Astrocyte (in vitro differentiated cells and primary cell): ENCODE data around the gene INVS. TPM values are rescaled to one million over a fixed set of nuclear protein-coding genes. Genes with fewer than 3 reads are reported as not detected.

Source experiments
- DNase-seq: peaks from one replicate; pipeline ENCODE4 v3.0.0-alpha.2; 2010; ENCODE audit warnings: low read depth
- FAIRE-seq: peaks from 2 replicates; lab custom pipeline; 2011; peaks lifted over from hg19 to GRCh38; lab: Jason Lieb, UNC
- H2AFZ ChIP-seq: 2 replicates; pipeline ENCODE4 v1.6.0; 2012; ENCODE audit warnings: low read depth, low read length, inconsistent platforms
- H3K27ac ChIP-seq: 2 replicates; pipeline ENCODE4 v1.5.1; 2011; ENCODE audit warnings: low read depth, low read length, inconsistent platforms
- H3K27me3 ChIP-seq: 2 replicates; pipeline ENCODE4 v1.6.0; 2011; ENCODE audit warnings: low read length, inconsistent platforms; ENCODE audit not compliant: insufficient read depth
- H3K36me3 ChIP-seq: 2 replicates; pipeline ENCODE4 v1.5.1; 2011; ENCODE audit warnings: low read length, inconsistent platforms; ENCODE audit not compliant: insufficient read depth
- H3K4me1 ChIP-seq: 2 replicates; pipeline ENCODE4 v1.5.1; 2011; ENCODE audit warnings: low read length, inconsistent platforms; ENCODE audit not compliant: insufficient read depth
- H3K4me2 ChIP-seq: 2 replicates; pipeline ENCODE4 v1.6.0; 2012; ENCODE audit warnings: low read length, inconsistent platforms
- H3K4me3 ChIP-seq: 2 replicates; pipeline ENCODE4 v1.5.1; 2011; ENCODE audit warnings: low read depth, mild to moderate bottlenecking, low read length, inconsistent platforms; ENCODE audit not compliant: insufficient read depth
- H3K79me2 ChIP-seq: 2 replicates; pipeline ENCODE4 v1.6.0; 2012; ENCODE audit warnings: mild to moderate bottlenecking, low read length, inconsistent platforms; ENCODE audit not compliant: insufficient read depth
- H3K9ac ChIP-seq: 2 replicates; pipeline ENCODE4 v1.6.0; 2012; ENCODE audit warnings: mild to moderate bottlenecking, low read length, inconsistent platforms
- H3K9me3 ChIP-seq: 2 replicates; pipeline ENCODE4 v1.5.1; 2012; ENCODE audit warnings: low read depth, mild to moderate bottlenecking, low read length, inconsistent platforms; ENCODE audit not compliant: insufficient read depth
- H4K20me1 ChIP-seq: 2 replicates; pipeline ENCODE4 v1.6.0; 2012; ENCODE audit warnings: low read length, inconsistent platforms; ENCODE audit not compliant: insufficient read depth
- H3K27ac Mint-ChIP-seq: one replicate; pipeline ENCODE4 v1.8.0; 2021; ENCODE audit warnings: mild to moderate bottlenecking, mixed read lengths; ENCODE audit not compliant: unreplicated experiment
- H3K27me3 Mint-ChIP-seq: one replicate; pipeline ENCODE4 v1.8.0; 2021; ENCODE audit warnings: low read depth, mixed read lengths; ENCODE audit not compliant: unreplicated experiment
- H3K36me3 Mint-ChIP-seq: one replicate; pipeline ENCODE4 v1.8.0; 2021; ENCODE audit warnings: low read depth, mixed read lengths; ENCODE audit not compliant: unreplicated experiment
- H3K4me1 Mint-ChIP-seq: one replicate; pipeline ENCODE4 v1.8.0; 2021; ENCODE audit warnings: low read depth, mixed read lengths; ENCODE audit not compliant: unreplicated experiment
- H3K4me3 Mint-ChIP-seq: one replicate; pipeline ENCODE4 v1.8.0; 2021; ENCODE audit warnings: mild to moderate bottlenecking, moderate library complexity, mixed read lengths; ENCODE audit not compliant: unreplicated experiment
- H3K9me3 Mint-ChIP-seq: one replicate; pipeline ENCODE4 v1.8.0; 2021; ENCODE audit warnings: mild to moderate bottlenecking, mixed read lengths; ENCODE audit not compliant: unreplicated experiment
- EZH2 ChIP-seq: IDR thresholded peaks from 2 replicates; pipeline ENCODE4 v1.6.1; 2012; ENCODE audit warnings: mild to moderate bottlenecking, low read length, inconsistent platforms; ENCODE audit not compliant: insufficient read depth
- total RNA-seq: library from RNA; stranded (reverse); gene quantifications from 2 replicates; pipeline ENCODE4 v1.2.1, GENCODE V29; 2021
- TF ChIP-seq, protein P1 (sequence below): IDR thresholded peaks from 2 replicates; pipeline ENCODE4 v1.5.1; 2011; ENCODE audit warnings: low read depth, mild to moderate bottlenecking, inconsistent platforms, low read length, moderate library complexity; ENCODE audit not compliant: insufficient read depth

The INVS gene
- total RNA-seq, 1 donor from 2014 or later, result 17.5 TPM

DNA sequence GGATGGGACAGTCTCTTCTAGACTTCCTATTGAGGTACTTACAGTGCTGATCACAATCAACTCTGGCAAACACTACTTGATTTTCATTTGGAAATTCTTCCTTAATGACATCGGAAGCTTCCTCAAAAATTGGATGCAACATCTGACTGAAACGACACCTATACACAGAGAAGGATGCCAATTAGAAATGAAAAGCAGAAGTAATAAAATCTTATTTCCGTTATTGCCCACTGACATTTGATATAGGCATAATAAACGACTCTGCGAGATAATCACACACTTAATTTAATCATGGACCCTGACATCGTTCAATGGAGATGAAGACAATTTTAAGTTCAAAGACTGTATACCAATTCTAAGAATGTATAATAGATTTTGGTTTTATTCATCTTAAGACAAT, 46.7 kb upstream of the INVS start:
- no peak for TF ChIP-seq EZH2
- TF ChIP-seq, protein P1, sequence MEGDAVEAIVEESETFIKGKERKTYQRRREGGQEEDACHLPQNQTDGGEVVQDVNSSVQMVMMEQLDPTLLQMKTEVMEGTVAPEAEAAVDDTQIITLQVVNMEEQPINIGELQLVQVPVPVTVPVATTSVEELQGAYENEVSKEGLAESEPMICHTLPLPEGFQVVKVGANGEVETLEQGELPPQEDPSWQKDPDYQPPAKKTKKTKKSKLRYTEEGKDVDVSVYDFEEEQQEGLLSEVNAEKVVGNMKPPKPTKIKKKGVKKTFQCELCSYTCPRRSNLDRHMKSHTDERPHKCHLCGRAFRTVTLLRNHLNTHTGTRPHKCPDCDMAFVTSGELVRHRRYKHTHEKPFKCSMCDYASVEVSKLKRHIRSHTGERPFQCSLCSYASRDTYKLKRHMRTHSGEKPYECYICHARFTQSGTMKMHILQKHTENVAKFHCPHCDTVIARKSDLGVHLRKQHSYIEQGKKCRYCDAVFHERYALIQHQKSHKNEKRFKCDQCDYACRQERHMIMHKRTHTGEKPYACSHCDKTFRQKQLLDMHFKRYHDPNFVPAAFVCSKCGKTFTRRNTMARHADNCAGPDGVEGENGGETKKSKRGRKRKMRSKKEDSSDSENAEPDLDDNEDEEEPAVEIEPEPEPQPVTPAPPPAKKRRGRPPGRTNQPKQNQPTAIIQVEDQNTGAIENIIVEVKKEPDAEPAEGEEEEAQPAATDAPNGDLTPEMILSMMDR, result no peak
- Histone ChIP-seq H2AFZ (no peak overlapping the region), H3K36me3 (no peaks in the 10 kb centered on the region), H4K20me1 (no peaks in the 10 kb centered on the region), H3K4me1 (no peaks in the 10 kb centered on the region), H3K9ac (no peak overlapping the region), H3K27me3 (no peaks in the 10 kb centered on the region), H3K4me3 (no peak overlapping the region), H3K4me2 (no peak overlapping the region), H3K27ac (no peak overlapping the region), H3K79me2 (no peaks in the 10 kb centered on the region), H3K9me3 (no peaks in the 10 kb centered on the region)
- Mint-ChIP-seq H3K4me1 (no peaks in the 10 kb centered on the region), H3K9me3 (no peaks in the 10 kb centered on the region), H3K36me3 (peaks cover 2% of the 10 kb centered on the region), H3K4me3 (no peak overlapping the region), H3K27me3 (no peaks in the 10 kb centered on the region), H3K27ac (no peak overlapping the region)
- FAIRE-seq (no peak), DNase-seq (no peak)

DNA sequence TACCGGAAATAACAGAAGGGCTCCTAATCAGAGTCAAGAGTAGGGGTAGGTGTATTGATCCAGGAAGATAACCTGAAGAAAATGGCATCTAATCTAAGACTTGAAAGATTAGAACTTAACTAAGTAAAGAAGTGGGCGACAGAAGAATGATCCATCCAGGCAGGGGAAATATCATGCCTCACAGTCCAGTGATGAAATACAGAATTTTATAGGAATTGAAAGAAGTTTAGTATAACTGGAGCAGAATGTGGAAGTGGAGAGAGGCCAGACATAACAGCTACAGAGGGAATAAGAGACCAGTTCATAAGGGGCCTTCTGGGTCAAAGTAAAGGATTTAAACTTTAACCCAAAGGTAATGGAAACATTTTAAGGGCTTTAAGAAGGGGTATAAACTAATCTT, 42.5 kb upstream of the INVS start:
- H3K27me3 Mint-ChIP-seq, result no peaks in the 10 kb centered on the region
- TF ChIP-seq, protein P1, result no peak
- no peak for TF ChIP-seq EZH2

DNA sequence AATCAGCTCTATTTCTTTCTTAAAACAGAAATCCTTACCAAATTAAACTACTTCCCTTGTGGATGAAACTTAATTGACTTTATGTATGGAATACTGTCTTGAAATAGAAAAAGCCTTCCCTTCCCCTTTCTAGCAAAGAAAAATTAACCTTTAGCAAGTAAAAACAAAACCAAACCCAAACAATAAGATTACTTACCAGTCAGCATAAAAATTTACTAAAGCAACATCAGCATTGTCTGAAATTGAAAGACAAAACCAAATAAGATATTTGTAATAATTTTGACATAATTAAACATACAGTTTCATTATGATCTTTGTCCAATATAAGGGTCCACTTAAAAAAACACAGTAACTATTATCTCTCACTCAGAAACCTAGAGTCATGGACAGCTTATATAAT, 41.4 kb upstream of the INVS start:
- no peak overlapping the region for H3K4me3 Mint-ChIP-seq
- DNase-seq, result no peak
- Histone ChIP-seq H2AFZ (no peak overlapping the region), H4K20me1 (peaks cover 4% of the 10 kb centered on the region), H3K27ac (no peak overlapping the region), H3K79me2 (no peaks in the 10 kb centered on the region), H3K9me3 (no peaks in the 10 kb centered on the region), H3K4me2 (no peak overlapping the region), H3K36me3 (no peaks in the 10 kb centered on the region), H3K4me3 (no peak overlapping the region), H3K9ac (no peak overlapping the region), H3K27me3 (no peaks in the 10 kb centered on the region), H3K4me1 (no peaks in the 10 kb centered on the region)
- TF ChIP-seq EZH2, result no peak
- TF ChIP-seq, protein P1, result no peak
- no peaks in the 10 kb centered on the region for H3K4me1 Mint-ChIP-seq
- no peaks in the 10 kb centered on the region for H3K9me3 Mint-ChIP-seq
- no peak overlapping the region for H3K27ac Mint-ChIP-seq
- no peaks in the 10 kb centered on the region for H3K27me3 Mint-ChIP-seq
- no peak for FAIRE-seq
- H3K36me3 Mint-ChIP-seq, result peaks cover 2% of the 10 kb centered on the region

More for the DNA sequence above, 42.5 kb upstream of the INVS start:
- Mint-ChIP-seq H3K4me1 (no peaks in the 10 kb centered on the region), H3K36me3 (peaks cover 2% of the 10 kb centered on the region), H3K4me3 (no peak overlapping the region), H3K9me3 (no peaks in the 10 kb centered on the region), H3K27ac (no peak overlapping the region)
- Histone ChIP-seq H3K4me1 (no peaks in the 10 kb centered on the region), H3K4me2 (no peak overlapping the region), H3K4me3 (no peak overlapping the region), H4K20me1 (no peaks in the 10 kb centered on the region), H3K79me2 (no peaks in the 10 kb centered on the region), H2AFZ (no peak overlapping the region), H3K36me3 (no peaks in the 10 kb centered on the region), H3K9ac (no peak overlapping the region), H3K27me3 (no peaks in the 10 kb centered on the region), H3K9me3 (no peaks in the 10 kb centered on the region), H3K27ac (no peak overlapping the region)
- DNase-seq (no peak), FAIRE-seq (no peak)
